Immature natural killer cell (primary cell): ENCODE data around the gene TRAF3. TPM values are rescaled to one million over a fixed set of nuclear protein-coding genes. Genes with fewer than 3 reads are reported as not detected.
"Not testable (repeated sequence)": the region's sequence is repeated elsewhere in the genome, so short reads cannot be mapped to it uniquely, and the experiment has no call there.

Source experiments
- DNase-seq, 3 donors: peaks; one replicate each; pipeline ENCODE4 v3.0.0; 2022; ENCODE audit warnings: mixed read lengths in 1 of 3
- H3K27ac Mint-ChIP-seq, 6 donors: one replicate each; pipeline ENCODE4 v1.8.0; 2020; ENCODE audit warnings: mixed read lengths in 6 of 6, mild to moderate bottlenecking in 5 of 6, inconsistent platforms in 4 of 6, moderate library complexity in 3 of 6
- H3K27me3 Mint-ChIP-seq, 3 donors: one replicate each; pipeline ENCODE4 v1.8.0; 2020 to 2021; ENCODE audit warnings: low read depth in 3 of 3, mild to moderate bottlenecking in 3 of 3, mixed read lengths in 3 of 3, moderate library complexity in 3 of 3, inconsistent platforms in 1 of 3
- H3K36me3 Mint-ChIP-seq, 3 donors: one replicate each; pipeline ENCODE4 v1.8.0; 2020; ENCODE audit warnings: mixed read lengths in 3 of 3, inconsistent platforms in 2 of 3, mild to moderate bottlenecking in 2 of 3
- H3K4me1 Mint-ChIP-seq, 2 donors: one replicate each; pipeline ENCODE4 v1.8.0; 2020; ENCODE audit warnings: inconsistent platforms in 2 of 2, mild to moderate bottlenecking in 2 of 2, mixed read lengths in 2 of 2, moderate library complexity in 1 of 2
- H3K4me3 Mint-ChIP-seq, 5 donors: one replicate each; pipeline ENCODE4 v1.8.0; 2020; ENCODE audit warnings: mild to moderate bottlenecking in 5 of 5, mixed read lengths in 5 of 5, inconsistent platforms in 3 of 5, moderate library complexity in 3 of 5
- H3K9me3 Mint-ChIP-seq, 6 donors: one replicate each; pipeline ENCODE4 v1.8.0; 2020; ENCODE audit warnings: mild to moderate bottlenecking in 6 of 6, mixed read lengths in 6 of 6, inconsistent platforms in 4 of 6, moderate library complexity in 3 of 6
- polyA plus RNA-seq, 3 donors: library from polyadenylated mRNA; unstranded; fragments of 300-500 nt; fragmentation: Illumina TruSeq; gene quantifications; one replicate each; pipeline ENCODE4 v1.2.3, GENCODE V29; 2021

Gene TRAF3
- polyA plus RNA-seq, 3 donors from 2014 or later, result 9.2 to 12.8 (median 9.3) TPM

GRCh38 chr14:102760496-102761193 is 16.6 kb upstream of the TRAF3 start:
- Mint-ChIP-seq H3K9me3 (no peaks in the 10 kb centered on the region), H3K36me3 (no peaks in the 10 kb centered on the region), H3K4me1 (no peaks in the 10 kb centered on the region), H3K27ac (no peak overlapping the region), H3K4me3 (no peak overlapping the region), H3K27me3 (peaks cover 1 to 7% (median 3%) of the 10 kb centered on the region in 3 donors)
- DNase-seq, result no peak

- no peak for DNase-seq
- Mint-ChIP-seq H3K9me3 (no peaks in the 10 kb centered on the region), H3K27ac (no peak overlapping the region), H3K27me3 (peaks cover 1 to 7% (median 3%) of the 10 kb centered on the region in 3 donors), H3K36me3 (no peaks in the 10 kb centered on the region), H3K4me1 (no peaks in the 10 kb centered on the region), H3K4me3 (no peak overlapping the region)
Measured at GRCh38 chr14:102761206-102761605, 16.0 kb upstream of the TRAF3 start.

GRCh38 chr14:102764220-102764671 is 13.0 kb upstream of the TRAF3 start:
- Mint-ChIP-seq H3K36me3 (no peaks in the 10 kb centered on the region), H3K27me3 (peaks cover 3 to 12% (median 4%) of the 10 kb centered on the region in 3 donors), H3K4me1 (no peaks in the 10 kb centered on the region), H3K4me3 (no peak overlapping the region), H3K27ac (no peak overlapping the region), H3K9me3 (no peaks in the 10 kb centered on the region)
- no peak for DNase-seq

GRCh38 chr14:102765770-102766169 is 11.5 kb upstream of the TRAF3 start:
- not testable (repeated sequence) for H3K9me3 Mint-ChIP-seq, H3K27ac Mint-ChIP-seq, H3K4me1 Mint-ChIP-seq, H3K4me3 Mint-ChIP-seq, DNase-seq, H3K36me3 Mint-ChIP-seq
- peaks cover 0 to 12% (median 4%) of the 10 kb centered on the region in 3 donors for H3K27me3 Mint-ChIP-seq

- Mint-ChIP-seq H3K9me3 (no peaks in the 10 kb centered on the region), H3K4me3 (no peak overlapping the region), H3K4me1 (no peaks in the 10 kb centered on the region), H3K27ac (no peak overlapping the region), H3K36me3 (no peaks in the 10 kb centered on the region), H3K27me3 (peaks cover 0 to 10% (median 2%) of the 10 kb centered on the region in 3 donors)
- DNase-seq, result no peak
Measured at GRCh38 chr14:102768223-102769048, 8.8 kb upstream of the TRAF3 start.

GRCh38 chr14:102769049-102769327 is 8.3 kb upstream of the TRAF3 start:
- no peak for DNase-seq
- no peaks in the 10 kb centered on the region for H3K9me3 Mint-ChIP-seq
- H3K36me3 Mint-ChIP-seq, result no peaks in the 10 kb centered on the region
- H3K4me3 Mint-ChIP-seq, result no peak overlapping the region
- no peak overlapping the region for H3K27ac Mint-ChIP-seq
- H3K27me3 Mint-ChIP-seq, result peaks cover 0 to 9% (median 2%) of the 10 kb centered on the region in 3 donors
- H3K4me1 Mint-ChIP-seq, result no peaks in the 10 kb centered on the region

- peaks cover 0 to 8% (median 4%) of the 10 kb centered on the region in 3 donors for H3K27me3 Mint-ChIP-seq
- no peak overlapping the region for H3K4me3 Mint-ChIP-seq
- no peak for DNase-seq
- H3K9me3 Mint-ChIP-seq, result no peaks in the 10 kb centered on the region
- H3K27ac Mint-ChIP-seq, result no peak overlapping the region
- H3K36me3 Mint-ChIP-seq, result no peaks in the 10 kb centered on the region
- H3K4me1 Mint-ChIP-seq, result peaks cover 0 to 4% of the 10 kb centered on the region in 2 donors
Measured at GRCh38 chr14:102770147-102771123, 6.8 kb upstream of the TRAF3 start.

GRCh38 chr14:102771144-102771543 is 6.1 kb upstream of the TRAF3 start:
- Mint-ChIP-seq H3K36me3 (no peaks in the 10 kb centered on the region), H3K27me3 (peaks cover 3 to 12% (median 7%) of the 10 kb centered on the region in 3 donors), H3K4me3 (no peak overlapping the region), H3K4me1 (peaks cover 0 to 4% of the 10 kb centered on the region in 2 donors), H3K9me3 (no peaks in the 10 kb centered on the region), H3K27ac (no peak overlapping the region)
- DNase-seq, result no peak

- Mint-ChIP-seq H3K27ac (peak overlapping the region in 2 of 6 donors; percentile 28 to 34), H3K4me1 (peaks cover 0 to 4% of the 10 kb centered on the region in 2 donors)
Measured at GRCh38 chr14:102772781-102773570, 4.3 kb upstream of the TRAF3 start.

GRCh38 chr14:102774391-102775153 is 2.7 kb upstream of the TRAF3 start:
- Mint-ChIP-seq H3K27ac (peak overlapping the region; percentile 23 to 90 (median 66)), H3K4me1 (peaks cover 15 to 16% of the 10 kb centered on the region in 2 donors), H3K9me3 (no peaks in the 10 kb centered on the region), H3K27me3 (peaks cover 11 to 29% (median 11%) of the 10 kb centered on the region in 3 donors), H3K4me3 (peak overlapping the region in 1 of 5 donors; percentile 36), H3K36me3 (no peaks in the 10 kb centered on the region)
- peak; percentile 40 to 54 (median 45) for DNase-seq

More at GRCh38 chr14:102772781-102773570, 4.3 kb upstream of the TRAF3 start:
- Mint-ChIP-seq H3K36me3 (no peaks in the 10 kb centered on the region), H3K4me3 (no peak overlapping the region), H3K9me3 (no peaks in the 10 kb centered on the region), H3K27me3 (peaks cover 6 to 18% (median 9%) of the 10 kb centered on the region in 3 donors)
- no peak for DNase-seq

GRCh38 chr14:102775855-102776760 is 1.1 kb upstream of the TRAF3 start:
- peak in 2 of 3 donors; percentile 3 to 10 for DNase-seq
- no peaks in the 10 kb centered on the region for H3K9me3 Mint-ChIP-seq
- peaks cover 16 to 30% of the 10 kb centered on the region in 2 donors for H3K4me1 Mint-ChIP-seq
- H3K27ac Mint-ChIP-seq, result peak overlapping the region; percentile 85 to 94 (median 88)
- peaks cover 0 to 4% (median 0%) of the 10 kb centered on the region in 3 donors for H3K36me3 Mint-ChIP-seq
- peak overlapping the region; percentile 72 to 87 (median 80) for H3K4me3 Mint-ChIP-seq
- peaks cover 11 to 31% (median 13%) of the 10 kb centered on the region in 3 donors for H3K27me3 Mint-ChIP-seq
